GM18526 (cell line): ENCODE data around the gene NOC3L.

Experiments
- POLR2A ChIP-seq: IDR thresholded peaks from 3 replicates; pipeline ENCODE4 v1.6.1; 2011; ENCODE audit not compliant: insufficient read length; ENCODE audit errors: extremely low read depth

NOC3L gene

GRCh38 chr10:94316560-94316959 lies 46.2 kb downstream of the NOC3L start:
- no peak for TF ChIP-seq POLR2A

- no peak for TF ChIP-seq POLR2A
Observed at GRCh38 chr10:94315975-94316464, 46.7 kb downstream of the NOC3L start.

DNA sequence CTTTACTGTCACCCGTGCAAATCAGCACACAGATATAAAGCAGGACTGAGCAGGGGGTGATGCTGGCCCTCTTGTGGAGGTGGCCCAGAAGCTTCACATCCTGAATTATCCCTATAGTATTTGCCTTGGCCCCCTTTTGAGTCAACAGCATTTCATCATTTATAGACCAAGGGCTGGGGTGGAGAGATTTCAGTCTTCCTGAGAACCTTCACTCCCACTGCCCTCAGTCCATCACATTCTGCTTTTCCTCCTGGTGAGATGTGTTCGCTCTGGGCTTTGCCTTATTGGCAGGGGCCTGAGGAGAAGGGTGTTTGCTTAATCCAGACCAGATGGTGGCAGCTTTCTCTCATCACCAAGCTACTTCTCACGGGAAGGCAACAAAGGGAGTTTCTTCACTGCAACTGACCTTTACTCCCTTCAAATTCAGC lies 47.7 kb downstream of the NOC3L start:
- TF ChIP-seq POLR2A: no peak

- TF ChIP-seq POLR2A: no peak
Observed at GRCh38 chr10:94310369-94310768, 52.4 kb downstream of the NOC3L start.

DNA sequence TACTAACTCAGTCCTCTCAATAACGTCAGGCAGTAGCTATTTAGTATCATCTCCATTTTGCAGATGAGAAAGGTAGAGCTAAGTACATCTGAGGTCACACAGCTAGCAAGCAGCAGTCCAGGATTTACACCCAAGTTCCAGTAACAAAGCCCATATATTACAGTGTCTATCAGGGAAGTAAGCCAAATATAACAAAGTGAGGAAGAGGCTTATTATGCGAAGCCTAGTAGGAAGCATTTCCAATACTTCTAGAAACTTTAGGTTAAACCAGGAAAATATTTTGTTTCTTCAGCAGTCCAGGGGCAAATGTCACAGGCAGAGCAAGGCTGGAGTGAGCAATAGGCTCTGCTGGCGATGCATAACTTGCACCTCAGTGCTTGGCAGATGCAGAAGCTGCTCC lies 53.9 kb downstream of the NOC3L start:
- no peak for TF ChIP-seq POLR2A

- TF ChIP-seq POLR2A: no peak
Observed at GRCh38 chr10:94307046-94307615, 55.6 kb downstream of the NOC3L start.

GRCh38 chr10:94303929-94304328 lies 58.8 kb downstream of the NOC3L start:
- TF ChIP-seq POLR2A: no peak

DNA sequence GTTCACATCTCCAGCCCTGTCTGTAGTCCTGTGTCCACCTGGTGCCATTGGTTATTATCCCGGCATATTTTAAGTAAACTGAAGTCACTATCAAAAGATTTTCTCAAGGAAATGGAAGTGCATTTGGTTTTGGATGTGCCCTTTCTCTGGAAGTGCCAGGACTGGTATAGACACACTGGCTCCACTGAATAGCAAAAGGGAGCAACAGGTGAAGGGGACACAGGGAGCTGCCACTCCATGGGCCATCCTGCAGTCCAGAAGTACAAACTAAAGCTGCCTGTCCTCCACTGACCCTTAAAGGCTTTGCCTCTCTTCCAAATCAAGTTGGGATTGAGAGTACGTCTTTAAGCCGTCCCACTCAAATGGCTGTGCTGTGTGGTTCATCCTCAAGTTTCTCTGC lies 62.7 kb downstream of the NOC3L start:
- no peak for TF ChIP-seq POLR2A

DNA sequence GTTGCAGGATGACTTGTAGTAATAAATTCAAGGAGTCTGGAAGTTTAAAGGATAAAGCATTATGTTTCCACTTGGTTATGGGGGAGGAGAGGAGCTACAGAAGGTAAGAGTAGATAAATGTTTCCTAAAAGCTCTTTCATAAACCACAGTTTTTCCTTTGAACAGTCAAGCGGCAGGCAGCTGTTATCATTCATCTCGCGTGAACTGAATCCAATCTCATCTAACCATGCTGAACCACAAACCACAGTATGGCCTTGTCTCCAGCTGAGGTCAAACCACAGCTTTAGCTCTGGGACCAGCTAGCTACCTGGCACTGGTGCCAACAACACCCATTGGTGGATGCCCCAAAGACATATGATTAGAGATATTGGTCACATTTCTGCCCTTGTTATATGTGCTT lies 63.3 kb downstream of the NOC3L start:
- TF ChIP-seq POLR2A: no peak

DNA sequence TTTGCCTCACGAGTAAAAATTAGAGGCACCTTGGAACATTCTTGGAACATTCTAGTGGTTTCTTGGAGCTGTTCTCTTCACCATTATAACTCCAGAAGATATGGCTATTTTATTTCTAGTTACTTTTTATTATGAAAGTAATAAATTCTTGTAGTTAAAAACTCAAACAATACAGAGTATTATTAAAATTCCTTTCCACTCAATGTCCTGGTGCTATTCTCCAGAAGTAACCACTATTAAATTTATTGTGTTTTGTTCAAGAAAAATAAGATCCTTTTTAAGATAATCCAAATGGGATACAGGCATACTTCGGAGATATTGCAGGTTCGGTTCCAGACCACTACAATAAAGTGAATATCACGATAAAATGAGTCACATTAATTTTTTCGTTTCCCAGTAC lies 68.6 kb downstream of the NOC3L start:
- no peak for TF ChIP-seq POLR2A

DNA sequence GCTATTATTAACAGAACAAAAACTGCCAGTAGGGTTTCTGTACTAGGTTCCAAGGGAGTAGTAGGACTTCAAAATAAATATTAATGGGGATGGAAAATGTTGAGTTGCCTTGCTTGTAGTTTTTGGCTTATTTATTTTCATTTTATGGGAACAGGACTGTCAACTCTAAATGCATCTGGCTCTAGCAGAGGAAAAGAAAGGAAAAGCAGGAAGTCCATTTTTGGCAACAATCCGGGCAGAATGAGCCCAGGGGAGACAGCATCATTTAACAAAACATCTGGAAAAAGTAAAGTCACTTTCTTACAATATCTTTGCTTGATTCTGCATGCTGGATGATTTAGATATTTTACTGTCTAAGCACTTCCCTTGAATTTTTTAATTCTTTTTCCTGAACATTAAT lies 69.4 kb downstream of the NOC3L start:
- TF ChIP-seq POLR2A: no peak

DNA sequence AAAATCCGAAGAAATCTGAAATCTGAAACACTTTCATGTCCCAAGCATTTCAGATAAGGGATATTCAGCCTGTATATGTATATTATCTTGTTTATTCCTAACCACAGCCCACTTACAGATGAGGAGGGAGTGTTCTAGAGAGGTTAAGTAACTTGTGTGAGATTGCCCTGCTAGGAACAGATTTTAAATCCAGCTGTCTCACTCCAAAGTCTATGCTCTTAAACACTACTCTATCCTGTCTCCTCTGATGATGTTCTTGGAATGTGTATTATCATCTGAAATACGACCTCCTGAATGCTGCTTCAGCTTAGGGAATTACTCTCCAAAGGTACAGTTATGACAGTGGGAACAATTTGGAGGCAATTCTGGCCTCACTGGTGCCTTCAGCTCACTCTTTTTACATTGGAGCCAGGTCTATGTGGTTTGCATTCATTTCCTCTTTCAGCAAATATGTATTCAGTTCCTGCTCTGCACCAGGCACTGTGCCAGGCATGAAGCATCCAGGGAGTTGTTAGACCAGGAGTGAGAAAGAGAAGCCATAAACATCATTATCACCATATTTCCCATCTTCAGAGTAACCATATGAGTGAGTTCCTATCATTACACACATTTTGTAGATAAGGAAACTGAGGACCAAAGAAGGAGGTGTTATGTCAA lies 70.2 kb downstream of the NOC3L start:
- TF ChIP-seq POLR2A: no peak

DNA sequence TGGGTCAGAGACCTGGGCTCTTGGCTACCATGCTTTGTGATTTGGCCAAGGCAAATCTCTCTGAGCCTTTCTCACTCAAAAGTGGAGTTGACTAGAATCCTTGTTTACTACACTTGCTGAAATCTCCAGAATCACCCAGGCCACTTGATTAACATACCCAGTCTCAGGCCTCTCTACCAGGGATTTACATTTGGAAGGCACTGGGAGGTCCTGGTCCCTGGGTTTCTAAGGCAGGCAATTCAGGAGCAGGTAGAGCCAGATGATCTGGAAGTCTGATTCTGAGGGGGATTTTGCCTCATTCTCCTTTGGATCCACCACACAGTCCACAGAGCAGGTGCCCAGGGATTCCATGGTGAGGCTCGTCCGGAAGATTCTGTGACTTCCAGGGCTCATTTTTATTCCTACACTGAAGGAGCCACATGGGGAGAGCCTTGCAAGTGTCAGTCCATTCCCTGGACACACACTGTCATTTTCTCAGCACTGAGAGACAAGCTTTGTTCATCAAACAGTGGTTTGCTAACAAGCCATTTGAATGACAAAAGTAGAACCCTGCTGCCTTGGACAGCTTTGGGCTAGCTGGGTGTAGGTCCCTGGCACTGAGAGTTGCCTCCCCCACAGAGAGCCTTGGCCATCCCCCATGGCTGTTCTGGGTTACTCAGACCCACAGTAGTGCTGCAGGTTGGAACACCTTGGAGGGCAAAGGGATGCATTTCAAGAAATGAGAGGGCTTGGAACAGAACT lies 74.2 kb downstream of the NOC3L start:
- TF ChIP-seq POLR2A: no peak

DNA sequence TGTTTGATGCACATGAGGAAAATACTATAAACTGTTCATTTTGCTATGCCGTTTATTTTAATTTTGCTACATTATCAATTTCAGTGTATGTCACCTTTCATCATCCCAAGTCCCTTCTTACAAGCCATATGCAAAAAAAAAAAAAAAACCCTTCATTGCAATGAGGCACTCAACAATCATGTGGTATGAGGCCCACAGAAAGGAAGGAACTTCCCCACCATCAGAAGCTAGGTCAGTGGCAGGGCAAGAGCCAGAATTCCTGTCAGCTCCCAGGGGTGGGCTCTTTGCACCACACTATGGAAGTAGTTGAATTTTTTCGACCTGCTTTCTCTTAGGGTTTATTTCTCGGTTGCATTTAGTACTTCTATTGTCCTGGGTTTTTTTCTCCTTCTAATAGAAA lies 75.4 kb downstream of the NOC3L start:
- no peak for TF ChIP-seq POLR2A

DNA sequence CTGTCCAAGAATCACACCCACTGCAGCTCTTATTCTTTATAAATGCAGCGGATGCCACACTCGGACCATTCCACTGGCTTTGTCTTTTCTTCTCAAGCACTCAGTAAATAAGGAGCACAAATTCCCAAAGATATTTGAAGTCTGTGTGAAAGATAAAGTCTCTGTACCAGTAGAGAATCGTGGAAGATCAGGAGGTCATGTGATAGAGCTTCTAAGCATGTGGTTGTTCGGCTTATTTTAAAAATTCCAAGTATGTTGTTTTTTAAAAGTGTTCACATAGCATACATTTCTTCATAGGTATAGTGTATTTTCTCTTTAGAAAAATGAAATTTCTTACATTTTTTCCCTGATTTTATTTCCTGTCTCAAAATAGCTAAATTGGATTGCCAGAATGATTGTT lies 75.8 kb downstream of the NOC3L start:
- no peak for TF ChIP-seq POLR2A

GRCh38 chr10:94285271-94285670 lies 77.5 kb downstream of the NOC3L start:
- TF ChIP-seq POLR2A: no peak
